IPS-18c (cell line): ENCODE results near the gene ARHGAP22.

Experiments used
- H3K4me3 ChIP-seq: 2 replicates; pipeline ENCODE4 v1.7.0; 2013; ENCODE audit warnings: low read depth, mild to moderate bottlenecking, low read length, moderate library complexity; ENCODE audit not compliant: insufficient read depth
- H3K9me3 ChIP-seq: one replicate; pipeline ENCODE4 v1.6.1; 2013; ENCODE audit warnings: mild to moderate bottlenecking, low read length, moderate library complexity; ENCODE audit not compliant: control insufficient read depth, insufficient read depth

Gene ARHGAP22

DNA sequence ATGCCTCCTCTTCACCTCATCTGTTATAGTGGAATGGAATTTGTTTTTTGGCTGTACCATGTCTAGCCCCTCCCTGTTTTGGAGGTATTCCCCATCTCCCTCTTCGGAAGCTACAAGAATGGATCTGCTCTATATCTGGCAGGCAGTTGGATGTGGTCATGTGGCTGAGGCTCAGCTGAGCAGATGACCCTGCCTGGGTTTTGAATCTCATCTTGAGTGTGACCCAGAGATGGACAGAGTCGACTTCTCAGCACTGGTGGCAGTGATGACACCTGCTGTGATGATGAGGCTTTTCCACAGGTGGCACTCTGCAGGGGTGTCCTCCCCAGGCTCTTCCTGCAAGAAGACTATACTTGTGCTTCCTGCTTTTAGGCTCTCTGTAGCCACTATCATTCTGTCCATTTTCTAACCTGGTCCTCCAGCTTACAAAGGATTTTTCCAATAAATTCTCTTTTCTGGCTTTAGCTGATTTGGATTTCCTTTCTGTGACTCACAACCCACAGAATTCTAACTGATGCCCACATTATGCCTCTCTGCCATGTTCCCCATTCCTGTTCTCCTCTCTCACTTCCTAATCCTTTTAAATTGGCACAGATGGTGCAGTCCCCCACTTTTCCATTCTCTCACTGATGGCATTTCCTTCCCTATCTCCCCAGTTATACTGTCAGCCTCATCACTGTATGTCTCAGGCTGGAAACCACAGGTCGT lies 7.5 kb upstream of the ARHGAP22 start:
- H3K9me3 ChIP-seq = no peaks in the 10 kb centered on the region

DNA sequence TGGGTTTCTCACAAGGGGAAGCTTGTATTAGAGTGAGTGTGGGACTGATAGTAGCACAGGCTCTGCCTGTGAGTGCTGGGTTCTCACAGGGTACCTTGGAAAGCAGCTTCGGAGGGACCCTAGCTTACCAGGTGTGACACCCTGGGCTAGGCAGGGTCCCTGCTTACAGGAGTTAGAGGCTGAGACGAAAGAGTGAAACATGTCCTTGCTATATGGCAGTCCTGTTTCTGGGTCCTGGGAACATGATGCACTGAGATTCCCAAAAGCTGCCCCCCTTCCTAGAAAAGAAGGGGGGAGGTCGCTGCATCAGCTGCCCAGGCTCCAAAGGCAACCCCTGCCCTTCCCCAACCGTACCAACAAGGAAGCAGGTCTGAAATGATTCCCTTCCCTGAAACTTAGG lies 6.3 kb upstream of the ARHGAP22 start:
- Histone ChIP-seq H3K4me3 (no peak overlapping the region), H3K9me3 (no peaks in the 10 kb centered on the region)

More for the DNA sequence above, 7.5 kb upstream of the ARHGAP22 start:
- H3K4me3 ChIP-seq = no peak overlapping the region

DNA sequence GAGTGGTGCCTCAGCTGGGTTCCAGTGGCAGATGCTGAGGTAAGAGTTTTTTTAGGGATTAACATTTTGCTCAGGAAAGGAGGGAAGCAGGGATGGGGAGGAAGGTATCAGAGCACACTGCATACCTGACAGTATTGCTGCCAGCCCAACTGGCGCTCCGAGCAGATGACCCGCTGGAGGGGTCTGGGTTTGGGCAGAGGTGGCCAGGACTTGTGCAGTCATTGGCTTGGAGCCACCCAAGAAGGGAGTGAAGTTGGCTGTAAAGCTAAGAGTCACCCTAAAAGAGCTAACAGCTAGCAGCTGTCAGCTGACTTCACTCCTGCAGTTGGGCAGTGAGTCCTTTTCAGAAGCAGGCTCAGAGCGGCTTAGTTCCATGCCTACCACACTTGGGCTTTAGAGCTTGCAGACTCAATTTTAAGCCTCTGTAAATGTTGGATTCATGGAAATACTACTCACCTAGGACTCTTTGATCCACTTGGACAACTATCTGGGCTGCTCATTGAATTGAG lies 5.8 kb upstream of the ARHGAP22 start:
- Histone ChIP-seq H3K4me3 (no peak overlapping the region), H3K9me3 (no peaks in the 10 kb centered on the region)

DNA sequence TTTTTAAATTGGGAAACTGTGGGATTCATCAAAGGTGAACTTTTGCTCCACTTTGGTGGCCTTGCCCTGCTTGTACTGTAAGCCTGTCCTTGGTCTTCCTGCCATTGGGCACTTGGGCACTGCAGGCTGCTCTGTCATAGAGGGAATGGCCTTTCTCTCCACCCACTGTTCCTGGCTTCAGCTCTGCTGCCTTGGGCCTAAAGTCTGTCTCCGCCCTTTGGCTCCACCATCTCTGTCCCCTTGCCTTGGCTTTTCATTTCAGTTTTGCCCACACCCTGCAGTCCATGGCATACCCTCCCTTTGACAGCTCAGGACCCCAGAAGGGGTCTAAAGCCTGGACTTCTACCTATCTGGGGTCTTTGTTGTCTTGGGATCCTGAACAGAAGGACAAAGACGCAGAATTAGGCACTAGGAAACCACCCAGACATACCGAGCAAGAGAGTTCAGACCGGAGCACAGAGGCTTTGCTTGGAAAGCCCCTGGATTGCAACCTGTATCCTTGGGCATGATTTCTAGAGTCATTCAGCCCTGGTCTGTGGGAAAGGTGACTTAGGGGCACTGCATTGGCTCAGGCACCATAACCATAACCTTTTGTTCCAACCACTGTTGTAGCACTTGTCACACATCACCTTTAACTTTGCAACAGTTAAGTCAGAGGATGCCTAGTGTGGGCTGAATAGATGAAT lies 5.2 kb upstream of the ARHGAP22 start:
- no peaks in the 10 kb centered on the region for H3K9me3 ChIP-seq

DNA sequence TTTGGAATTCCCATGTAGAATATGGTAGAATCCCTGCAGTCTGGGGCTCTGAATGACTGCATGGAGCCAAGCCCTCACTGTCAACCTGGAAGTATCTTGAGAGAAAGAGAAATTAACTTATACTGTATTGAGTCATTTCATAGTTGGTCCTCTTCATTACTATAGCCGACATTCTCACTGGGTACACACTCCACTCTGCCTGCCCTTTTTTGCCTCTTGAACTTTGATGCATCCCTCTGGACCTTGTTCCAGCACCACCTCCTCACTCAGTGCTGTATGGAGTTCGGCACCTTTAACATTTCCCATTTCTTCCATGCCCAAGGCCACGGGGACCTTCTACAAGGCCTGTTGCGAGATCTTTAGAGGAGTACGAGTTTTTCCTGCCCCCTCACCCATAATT lies 4.6 kb upstream of the ARHGAP22 start:
- no peak overlapping the region for H3K4me3 ChIP-seq
- no peaks in the 10 kb centered on the region for H3K9me3 ChIP-seq

More for the DNA sequence above, 5.2 kb upstream of the ARHGAP22 start:
- no peak overlapping the region for H3K4me3 ChIP-seq

DNA sequence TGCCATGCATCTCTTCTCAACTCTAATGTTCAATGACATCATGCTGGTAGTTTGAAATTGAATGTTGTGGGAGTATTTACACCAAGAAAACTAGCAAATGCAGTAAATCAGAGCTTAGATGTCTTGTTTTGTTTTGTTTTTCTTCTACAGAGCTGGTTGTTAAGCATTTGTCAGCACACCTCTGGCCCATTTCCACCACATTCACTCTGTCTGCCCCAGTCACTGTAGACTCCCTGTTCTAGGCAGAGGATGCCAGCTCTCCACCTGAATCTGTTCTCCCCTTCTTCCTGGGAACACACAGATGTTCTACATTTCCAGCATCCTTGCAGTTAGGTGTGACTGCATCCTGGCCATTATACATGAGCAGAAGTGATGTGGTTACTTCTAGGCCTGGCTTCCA lies 4.1 kb upstream of the ARHGAP22 start:
- Histone ChIP-seq H3K4me3 (no peak overlapping the region), H3K9me3 (no peaks in the 10 kb centered on the region)

GRCh38 chr10:48608279-48608681 lies 3.4 kb upstream of the ARHGAP22 start:
- no peaks in the 10 kb centered on the region for H3K9me3 ChIP-seq
- no peak overlapping the region for H3K4me3 ChIP-seq

DNA sequence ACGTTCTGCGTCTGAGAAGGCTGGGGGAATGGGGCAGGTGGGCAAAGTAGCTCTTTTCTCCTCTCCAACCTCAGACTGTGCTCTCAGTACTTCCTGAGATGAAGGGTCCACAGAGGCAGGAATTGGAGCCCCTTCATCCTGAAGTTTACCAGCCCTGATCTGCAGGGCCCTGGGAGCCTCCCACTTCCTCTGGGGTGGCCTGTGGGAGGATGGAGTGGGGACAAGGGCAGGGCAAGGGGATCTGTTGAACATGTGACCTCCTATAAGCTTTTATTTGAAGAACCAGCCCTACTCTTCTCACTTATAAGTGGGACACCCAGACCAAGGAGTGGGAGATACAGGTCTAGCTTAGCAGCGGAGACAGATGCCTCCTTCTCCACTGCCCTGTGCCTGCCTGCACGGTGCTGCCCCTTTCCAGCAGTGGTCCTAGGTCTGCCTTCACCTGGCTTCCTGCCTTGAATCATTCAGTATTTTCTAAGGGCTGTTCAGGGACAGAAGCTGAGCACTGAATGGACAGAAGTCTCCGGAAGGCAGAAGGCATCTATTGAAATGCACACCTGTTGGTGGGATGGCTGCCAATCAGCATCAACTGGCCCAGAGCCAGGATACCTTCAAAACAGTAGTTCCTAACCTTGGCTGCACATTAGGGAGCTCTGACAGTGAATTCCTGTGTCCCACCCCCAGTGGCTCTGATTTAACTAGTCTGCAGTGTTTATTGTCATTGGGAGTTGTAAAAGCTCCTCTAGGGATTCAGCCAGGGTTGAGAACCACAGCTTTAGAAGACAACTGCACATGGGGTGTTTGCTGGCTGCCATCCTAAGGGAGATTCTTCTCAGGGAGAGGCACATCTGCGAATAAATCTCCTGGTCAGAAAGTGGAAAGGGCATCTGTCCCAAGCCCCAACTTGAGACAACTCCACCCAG lies 2.7 kb upstream of the ARHGAP22 start:
- Histone ChIP-seq H3K9me3 (no peaks in the 10 kb centered on the region), H3K4me3 (no peak overlapping the region)

DNA sequence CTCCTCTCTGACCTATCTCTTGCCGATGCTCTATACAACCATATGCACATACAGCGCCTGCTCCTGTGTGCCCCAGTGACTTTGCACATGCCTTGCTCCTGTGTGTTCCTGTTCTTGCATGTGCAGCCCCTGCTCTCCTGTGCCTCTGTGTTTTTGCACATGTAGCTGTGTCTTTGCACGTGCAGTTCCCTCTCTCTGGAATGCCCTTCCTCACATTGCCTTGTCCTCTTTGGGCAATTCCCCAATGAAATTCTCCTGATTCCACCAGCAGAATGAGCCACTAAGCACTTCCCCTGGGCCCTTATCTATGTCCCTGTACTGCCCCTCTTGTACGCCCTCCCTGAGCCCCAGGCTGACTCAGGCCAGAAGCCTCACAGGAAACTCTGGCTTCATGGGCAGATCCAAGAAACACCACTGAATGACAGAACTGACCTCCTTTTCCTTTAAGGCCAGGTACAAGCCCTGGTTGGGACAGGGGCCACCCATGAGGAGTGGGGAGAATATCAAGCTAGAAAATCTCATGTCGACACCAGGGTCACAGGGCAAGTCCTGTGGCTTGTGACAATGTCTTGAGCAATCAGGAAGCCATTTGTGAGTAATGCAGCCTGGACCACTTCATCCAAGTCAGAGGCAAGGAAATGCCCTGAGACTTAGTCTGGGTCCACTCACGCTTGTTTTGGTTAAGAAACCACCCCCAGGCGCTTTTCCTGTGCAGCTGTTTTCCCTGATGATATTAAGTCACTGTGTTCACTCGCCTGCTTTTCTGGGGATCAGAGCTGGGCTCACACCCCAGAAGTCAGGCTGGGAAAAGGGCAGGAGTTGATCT lies 1.9 kb upstream of the ARHGAP22 start:
- no peak overlapping the region for H3K4me3 ChIP-seq
- H3K9me3 ChIP-seq = no peaks in the 10 kb centered on the region

- no peaks in the 10 kb centered on the region for H3K9me3 ChIP-seq
- H3K4me3 ChIP-seq = no peak overlapping the region
These were observed 1.1 kb upstream of the ARHGAP22 start for GRCh38 chr10:48605786-48606529.

GRCh38 chr10:48604039-48604990 lies 558 bp downstream of the ARHGAP22 start:
- Histone ChIP-seq H3K9me3 (no peaks in the 10 kb centered on the region), H3K4me3 (peak overlapping the region; percentile 38)

DNA sequence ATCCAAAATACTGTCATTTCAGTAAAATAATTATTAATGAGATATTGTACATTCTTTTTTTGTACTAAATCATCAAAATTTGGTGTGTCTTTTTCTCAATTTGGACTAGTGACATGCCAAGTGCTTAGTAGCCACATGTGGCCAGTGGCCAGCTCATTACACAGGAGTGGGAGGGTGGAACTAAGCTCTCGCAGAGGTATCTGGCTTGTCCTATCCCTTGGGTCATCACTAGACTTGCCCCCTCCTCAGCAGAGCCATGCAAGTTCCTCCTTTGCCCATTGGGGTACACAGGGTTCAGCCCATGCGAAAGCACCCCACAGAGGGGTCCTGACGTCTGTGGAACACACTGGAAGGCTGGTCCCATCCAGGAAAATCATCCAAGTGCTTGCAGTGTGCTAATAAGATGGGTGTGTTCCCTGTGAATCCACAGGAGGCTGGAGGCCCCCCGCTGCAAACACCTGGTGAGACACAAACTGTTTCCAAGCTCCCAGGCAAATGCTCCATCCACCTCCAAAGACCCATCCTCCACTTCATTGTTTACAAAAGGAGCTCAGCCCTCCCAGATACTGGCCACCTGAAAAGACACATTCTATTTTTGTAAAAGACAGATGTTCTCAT lies 1.3 kb downstream of the ARHGAP22 start:
- H3K4me3 ChIP-seq = no peak overlapping the region
- H3K9me3 ChIP-seq = no peaks in the 10 kb centered on the region

DNA sequence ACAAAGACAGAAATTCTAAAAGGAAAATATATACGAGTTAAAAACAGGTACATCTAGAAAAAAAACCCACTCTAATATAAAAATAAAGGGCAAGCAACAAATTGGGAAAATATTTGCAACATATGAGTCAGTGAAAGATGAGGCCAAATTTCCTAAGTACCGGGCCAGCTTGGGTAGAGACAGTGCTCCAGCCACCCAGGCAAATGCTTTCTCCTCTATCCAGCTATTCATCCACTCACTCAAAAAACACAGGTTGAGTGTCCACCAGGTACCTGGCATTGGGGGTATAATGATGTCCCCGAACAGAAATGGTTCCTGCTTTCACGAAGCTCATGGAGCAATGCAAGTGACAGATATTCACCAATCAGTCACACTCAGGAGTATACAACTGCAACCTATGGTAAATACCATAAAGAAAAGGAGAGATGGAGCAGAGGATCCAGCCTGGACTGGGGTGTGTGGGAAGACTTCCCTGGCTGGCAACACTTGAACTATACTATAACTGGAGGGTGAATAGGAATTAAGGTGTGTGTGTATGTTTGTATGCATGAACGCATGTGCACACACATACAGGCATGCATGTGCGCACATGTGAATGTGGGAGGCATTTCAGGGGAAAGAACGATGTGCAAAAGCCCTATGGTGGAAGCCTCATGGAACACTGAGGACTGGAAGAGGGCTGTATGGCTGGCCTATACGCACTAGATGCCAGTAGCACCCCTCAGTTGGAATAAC lies 2.3 kb downstream of the ARHGAP22 start:
- no peaks in the 10 kb centered on the region for H3K9me3 ChIP-seq
- no peak overlapping the region for H3K4me3 ChIP-seq

DNA sequence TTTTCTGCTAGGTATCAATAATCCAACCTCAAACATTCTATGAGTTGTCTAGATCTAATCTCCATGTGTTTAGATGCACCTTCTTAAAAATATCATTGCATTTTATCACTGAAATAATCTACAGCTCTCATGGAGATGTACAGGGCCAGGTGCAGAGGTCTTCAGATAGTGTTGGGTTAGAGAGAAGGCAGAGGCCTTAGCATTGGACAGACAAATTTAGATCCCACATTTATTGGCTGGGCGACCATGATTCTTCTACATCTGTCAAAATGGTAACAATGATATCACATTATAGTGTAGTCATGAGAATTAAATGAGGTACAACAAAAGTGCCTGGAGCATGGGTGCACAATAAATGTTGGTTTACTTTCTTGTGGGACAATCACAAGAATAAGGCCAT lies 3.1 kb downstream of the ARHGAP22 start:
- no peaks in the 10 kb centered on the region for H3K9me3 ChIP-seq
- no peak overlapping the region for H3K4me3 ChIP-seq
